ENCODE results near the gene PPWD1.
"Not testable (repeated sequence)": the region's sequence is repeated elsewhere in the genome, so short reads cannot be mapped to it uniquely, and the experiment has no call there.

Gene PPWD1

DNA sequence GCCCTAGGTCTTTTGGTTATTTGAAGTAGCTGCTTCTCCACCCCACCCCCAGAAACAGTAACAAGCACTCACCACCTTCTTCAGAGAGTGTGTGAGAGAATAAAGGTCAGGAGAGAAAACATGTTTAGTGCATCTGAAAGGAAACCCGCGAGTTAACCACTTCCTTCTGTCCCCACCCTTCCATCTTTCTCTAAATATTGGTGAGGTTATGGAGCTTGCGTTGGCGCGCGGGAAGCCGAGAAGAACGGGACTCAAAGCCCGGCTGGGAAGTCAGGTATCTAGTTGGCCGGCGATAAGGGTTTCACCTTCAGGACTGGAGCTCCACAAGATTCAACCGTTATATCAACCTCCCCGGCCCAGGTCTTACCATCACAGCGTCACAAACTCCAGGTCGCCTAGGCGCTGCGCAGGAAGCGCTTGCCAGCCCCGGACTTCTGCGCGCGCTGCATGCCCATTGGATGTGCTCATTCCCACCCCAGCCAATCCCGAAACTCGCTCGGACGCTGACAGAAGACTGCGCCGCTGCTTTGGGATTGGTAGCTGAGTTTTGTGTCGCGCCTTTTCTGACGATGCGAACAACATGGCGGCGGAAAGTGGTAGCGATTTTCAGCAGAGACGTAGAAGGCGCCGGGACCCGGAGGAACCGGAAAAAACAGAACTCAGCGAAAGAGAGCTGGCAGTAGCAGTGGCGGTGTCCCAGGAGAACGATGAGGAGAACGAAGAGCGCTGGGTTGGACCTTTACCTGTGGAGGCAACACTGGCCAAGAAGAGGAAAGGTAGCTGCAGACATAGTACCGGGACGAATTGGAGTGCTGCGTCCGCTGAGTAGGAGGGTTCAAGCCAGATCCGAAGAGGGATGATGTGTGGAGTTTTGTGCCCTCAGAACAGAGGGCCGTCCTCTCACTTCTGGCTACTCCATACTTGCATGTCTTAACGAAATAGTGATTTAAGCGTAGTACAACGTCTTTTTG, at the start of gene PPWD1, which contains the start of gene CENPK:
Gene PPWD1, plus strand, starts transcription at position 566 of the 971 bp plus-strand sequence. Its CDS starts 15 bp downstream, at position 581.
Gene CENPK, minus strand, starts transcription at position 438 of the 971 bp plus-strand sequence. CDS start 8,261 bp downstream, outside the sequence.
- peak; percentile 94 for DNase-seq (ENCODE audit: low spot score)

GRCh38 chr5:65525726-65526125, 37.4 kb upstream of the PPWD1 start:
- DNase-seq (ENCODE audit: low spot score), result no peak

DNA sequence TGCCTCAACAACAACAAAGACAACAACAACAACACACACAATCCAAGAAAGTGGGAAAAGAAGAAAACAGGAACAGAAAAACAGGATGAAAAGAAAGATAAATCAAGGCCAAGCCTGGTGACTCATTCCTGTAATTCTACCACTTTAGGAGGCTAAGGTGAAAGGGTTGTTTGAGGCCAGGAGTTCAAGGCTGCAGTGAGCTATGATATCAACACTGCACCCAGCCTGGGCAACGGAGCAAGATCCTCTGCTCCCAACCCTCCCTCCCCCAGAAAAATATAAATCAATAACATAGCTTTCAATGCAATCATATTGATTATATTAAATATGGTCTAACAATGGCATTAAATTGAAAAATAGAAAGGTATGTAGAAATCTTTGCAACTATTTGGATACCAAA, 32.2 kb upstream of the PPWD1 start:
- DNase-seq (ENCODE audit: low spot score), result no peak

DNA sequence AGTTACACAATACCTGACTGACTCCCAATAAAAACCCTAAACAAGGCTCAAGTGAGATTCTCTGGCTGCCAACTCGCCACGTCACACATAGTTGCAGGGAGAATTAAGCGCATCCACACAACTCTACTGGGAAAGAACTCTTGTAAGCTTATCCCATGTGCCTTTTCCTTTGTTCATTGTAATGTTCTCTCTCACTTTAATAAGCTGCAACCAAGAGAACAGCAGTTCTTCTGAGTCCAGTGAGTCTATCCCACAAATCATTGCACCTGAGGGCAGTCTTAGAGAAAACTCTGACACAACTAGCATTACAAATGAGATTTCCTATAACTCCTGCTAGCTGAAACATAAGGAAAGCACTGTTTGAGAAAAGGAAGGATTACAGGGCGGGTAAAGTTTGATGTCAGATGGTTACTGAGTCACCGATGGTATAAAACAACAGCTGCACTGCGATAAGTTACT, 27.5 kb upstream of the PPWD1 start:
- DNase-seq (ENCODE audit: low spot score), result no peak

GRCh38 chr5:65539827-65540226, 23.3 kb upstream of the PPWD1 start:
- DNase-seq (ENCODE audit: low spot score), result no peak

DNA sequence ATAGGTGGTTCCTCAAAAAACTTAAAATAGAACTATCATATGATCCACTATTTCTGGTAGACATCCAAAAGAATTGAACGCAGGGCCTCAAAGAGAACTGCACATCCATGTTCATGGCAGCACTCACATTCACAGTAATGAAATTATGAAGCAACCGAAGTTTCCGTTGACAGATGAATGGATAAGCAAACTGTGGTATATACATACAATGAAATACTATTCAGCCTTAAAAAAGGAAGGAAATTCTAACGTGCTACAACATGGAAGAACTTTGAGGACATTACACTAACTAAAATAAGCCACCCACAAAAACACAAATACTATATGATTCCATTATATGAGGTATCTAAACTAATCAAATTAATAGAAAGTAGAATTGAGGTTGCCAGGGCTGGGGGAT, 18.6 kb upstream of the PPWD1 start:
- DNase-seq (ENCODE audit: low spot score), result no peak

- no peak for DNase-seq (ENCODE audit: low spot score)
These were observed 17.0 kb upstream of the PPWD1 start for GRCh38 chr5:65546141-65546540.

- DNase-seq (ENCODE audit: low spot score), result no peak
These were observed 14.8 kb upstream of the PPWD1 start for GRCh38 chr5:65548281-65548680.

GRCh38 chr5:65553941-65554340, 9.2 kb upstream of the PPWD1 start:
- DNase-seq (ENCODE audit: low spot score), result no peak

- DNase-seq (ENCODE audit: low spot score), result no peak
These were observed 7.8 kb upstream of the PPWD1 start for GRCh38 chr5:65555287-65555686.

DNA sequence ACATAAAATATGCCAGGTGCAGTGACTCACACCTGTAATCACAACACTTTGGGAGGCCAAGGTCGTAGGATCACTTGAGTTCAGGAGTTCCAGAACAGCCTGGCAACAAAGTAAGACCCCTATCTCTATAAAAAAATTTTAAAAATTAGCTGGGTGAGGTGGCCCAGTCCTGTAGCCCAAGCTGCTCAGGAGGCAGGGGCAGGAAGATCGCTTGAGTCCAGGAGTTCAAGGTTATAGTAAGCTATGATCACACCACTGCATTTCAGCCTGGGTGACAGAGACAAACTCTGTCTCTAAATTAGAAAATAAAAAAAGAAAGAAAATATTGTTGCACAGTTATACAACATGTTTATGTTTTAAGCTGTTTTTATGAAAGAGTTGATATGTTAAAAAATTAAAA, 6.9 kb upstream of the PPWD1 start:
- DNase-seq (ENCODE audit: low spot score), result no peak

DNA sequence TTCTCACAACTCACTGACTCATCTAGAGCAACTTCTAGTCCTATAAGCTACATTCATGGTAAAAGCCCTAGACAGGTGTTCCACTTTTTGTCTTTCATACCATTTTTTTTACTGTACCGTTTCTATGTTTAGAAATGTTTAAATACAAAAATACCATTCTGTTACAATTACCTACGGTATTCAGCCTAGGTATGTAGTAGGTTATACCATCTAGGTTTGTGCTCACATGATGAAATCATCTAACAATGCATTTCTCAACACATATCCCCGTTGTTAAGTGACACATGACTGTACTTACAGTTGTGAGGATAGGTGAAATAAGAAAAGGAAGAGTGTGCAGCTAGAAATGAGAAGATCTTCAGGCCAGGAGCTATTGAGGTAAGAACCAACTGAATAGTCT, 6.4 kb upstream of the PPWD1 start:
- DNase-seq (ENCODE audit: low spot score), result no peak

DNA sequence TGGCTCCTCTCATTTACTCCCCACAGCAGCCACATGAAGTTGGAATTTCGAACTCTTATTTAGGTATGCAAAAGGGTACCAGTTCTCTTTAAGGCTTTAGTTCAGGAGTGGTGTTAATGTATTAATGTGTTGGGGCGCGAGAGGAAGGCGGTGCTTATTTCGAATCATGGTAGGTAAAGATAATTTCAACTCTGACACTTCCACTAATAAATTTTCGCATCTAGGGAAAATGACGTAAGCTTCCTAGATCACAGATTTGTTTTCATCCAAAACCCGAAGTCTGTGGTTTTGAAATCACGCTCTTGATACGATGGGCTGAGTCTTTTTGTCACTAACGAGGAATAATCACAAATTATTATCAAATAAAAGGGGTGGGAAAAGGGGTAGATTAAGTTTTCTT, 681 bp downstream of the PPWD1 start:
- no peak for DNase-seq (ENCODE audit: low spot score)

GRCh38 chr5:65566505-65566904, 3.4 kb downstream of the PPWD1 start:
- DNase-seq (ENCODE audit: low spot score), result no peak

DNA sequence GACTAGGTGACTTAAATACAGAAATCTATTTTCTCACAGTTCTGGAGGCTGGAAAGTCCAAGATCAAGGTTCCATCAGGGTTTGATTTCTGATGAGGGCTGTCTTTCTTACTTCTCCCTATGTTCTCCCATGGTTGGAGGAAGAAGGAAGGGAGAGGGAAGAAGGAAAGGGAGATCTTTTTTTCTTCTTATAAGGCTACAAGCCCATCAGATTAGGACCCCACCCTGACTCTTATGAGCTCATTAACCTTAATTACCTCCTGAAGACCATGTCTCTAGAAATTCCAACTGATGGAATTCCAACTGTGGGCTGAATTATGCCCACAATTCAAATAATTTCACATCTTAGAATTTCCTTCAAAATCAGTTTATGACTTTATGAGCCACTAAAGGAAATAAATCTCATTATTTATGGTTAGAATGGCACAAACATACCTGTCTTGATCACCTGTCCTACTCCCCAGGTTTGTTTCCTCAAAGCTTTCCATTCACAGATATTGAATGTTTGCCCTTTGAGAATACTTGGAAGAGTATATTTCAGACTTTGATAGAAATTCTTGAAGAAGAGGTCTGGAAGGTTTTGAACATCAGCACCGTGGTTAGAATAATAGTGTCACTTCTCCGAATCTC, 7.6 kb downstream of the PPWD1 start:
- no peak for DNase-seq (ENCODE audit: low spot score)

GRCh38 chr5:65577141-65577540, 14.0 kb downstream of the PPWD1 start:
- no peak for DNase-seq (ENCODE audit: low spot score)

- peak; percentile 10 for DNase-seq (ENCODE audit: low spot score)
These were observed 25.6 kb downstream of the PPWD1 start for GRCh38 chr5:65588694-65589093.

- DNase-seq (ENCODE audit: low spot score), result not testable (repeated sequence)
These were observed 38.7 kb downstream of the PPWD1 start for GRCh38 chr5:65601761-65602160.

- DNase-seq (ENCODE audit: low spot score), result no peak
These were observed 48.4 kb downstream of the PPWD1 start for GRCh38 chr5:65611524-65611923.

- DNase-seq (ENCODE audit: low spot score), result no peak
These were observed 49.3 kb downstream of the PPWD1 start for GRCh38 chr5:65612298-65612907.

- DNase-seq (ENCODE audit: low spot score), result no peak
These were observed 56.9 kb downstream of the PPWD1 start for GRCh38 chr5:65620021-65620420.

GRCh38 chr5:65621961-65622360, 58.9 kb downstream of the PPWD1 start:
- DNase-seq (ENCODE audit: low spot score), result not testable (repeated sequence)

DNA sequence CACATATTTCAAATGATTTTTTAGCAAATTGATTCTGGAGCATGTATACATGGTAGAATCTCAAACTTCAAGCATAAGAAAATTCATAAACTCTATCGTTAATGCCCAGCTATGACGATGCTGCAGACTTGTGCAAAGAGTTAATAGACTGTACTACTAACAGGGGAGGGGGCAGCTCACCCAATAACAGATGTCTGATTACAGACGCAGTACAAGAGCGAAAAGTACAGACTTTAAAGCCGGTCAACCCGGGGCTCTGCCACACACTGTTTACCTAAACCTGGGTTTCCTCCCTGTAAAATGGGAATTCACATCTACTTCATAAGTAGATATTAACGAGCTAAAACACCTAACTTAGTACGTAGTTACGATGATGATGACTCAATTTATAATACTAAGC, 60.4 kb downstream of the PPWD1 start:
- peak; percentile 1 for DNase-seq (ENCODE audit: low spot score)
